Endothelial cell of umbilical vein (primary cell): Measurements from ENCODE around the gene GPR37L1. TPM values are rescaled to one million over a fixed set of nuclear protein-coding genes. Genes with fewer than 3 reads are reported as not detected.

Experiments
- BruUV-seq: library from RNA; stranded (reverse); fragments of 400-500 nt; replicated peaks from 2 replicates; lab custom pipeline; 2021; lab: Mats Ljungman, UMichigan
- CTCF ChIA-PET: fragments of 300-600, 350-600 bp; sonication (Branson Sonifier 250); formaldehyde crosslinking; loops from one replicate; lab custom pipeline; 2021; ENCODE audit warnings: antibody characterized with exemption, inconsistent platforms; lab: Charles Lee
- POLR2A ChIA-PET: fragments of 300-600, 350-600 bp; sonication (Branson Sonifier 250); formaldehyde crosslinking; loops from one replicate; lab custom pipeline; 2021; ENCODE audit warnings: antibody characterized with exemption, inconsistent platforms; lab: Charles Lee
- DNase-seq: peaks from one replicate; pipeline ENCODE4 v3.0.0-alpha.2; 2011; ENCODE audit warnings: low read depth, low spot score
- FAIRE-seq: peaks from 2 replicates; lab custom pipeline; 2011; peaks lifted over from hg19 to GRCh38; lab: Jason Lieb, UNC
- H2AFZ ChIP-seq: 2 replicates; pipeline ENCODE4 v1.6.0; 2012; ENCODE audit warnings: low read depth, low read length, control low read depth, inconsistent platforms
- H3K27ac ChIP-seq: 2 replicates; pipeline ENCODE4 v1.5.1; 2011; ENCODE audit warnings: low read depth, mild to moderate bottlenecking, control low read depth, low read length, moderate library complexity; ENCODE audit not compliant: insufficient read depth
- H3K27me3 ChIP-seq, 2 experiments: 2 replicates each; pipeline versions ENCODE4 v1.6.0 to v1.6.1; 2011; ENCODE audit warnings: low read length in 2 of 2, mixed read lengths in 1 of 2; ENCODE audit not compliant: control insufficient read depth in 2 of 2, insufficient read depth in 2 of 2
- H3K36me3 ChIP-seq, 2 experiments: 2 replicates in 1 of 2; 3 replicates in 1 of 2; pipeline ENCODE4 v1.5.1; 2011; ENCODE audit warnings: low read length in 2 of 2, mild to moderate bottlenecking in 1 of 2, moderate library complexity in 1 of 2; ENCODE audit not compliant: control insufficient read depth in 2 of 2, insufficient read depth in 2 of 2; ENCODE audit errors: extremely low read depth in 1 of 2
- H3K4me1 ChIP-seq: 3 replicates; pipeline ENCODE4 v1.5.1; 2011; ENCODE audit warnings: mild to moderate bottlenecking, low read length; ENCODE audit not compliant: control insufficient read depth, insufficient read depth; ENCODE audit errors: extremely low read depth
- H3K4me2 ChIP-seq: 2 replicates; pipeline ENCODE4 v1.6.1; 2011; ENCODE audit warnings: low read length, control low read depth, mixed read lengths; ENCODE audit not compliant: insufficient read depth
- H3K4me3 ChIP-seq, 3 experiments: fragments of 200-600 bp in 1 of 3; sonication (generic), shearing (Covaris generic) in 1 of 3; replicated peaks in 1 of 3; 2 replicates each; pipeline ENCODE4 v1.5.1; 2011 to 2016; ENCODE audit warnings: control low read depth in 3 of 3, low read length in 3 of 3, mild to moderate bottlenecking in 2 of 3, inconsistent platforms in 1 of 3, low read depth in 1 of 3, moderate library complexity in 1 of 3; ENCODE audit not compliant: insufficient read depth in 1 of 3
- H3K79me2 ChIP-seq: 2 replicates; pipeline ENCODE4 v1.6.0; 2012; ENCODE audit warnings: low read length, inconsistent platforms; ENCODE audit not compliant: control insufficient read depth, insufficient read depth
- H3K9ac ChIP-seq: replicated peaks from 2 replicates; pipeline ENCODE3; 2011; ENCODE audit warnings: low read length, control low read depth; ENCODE audit not compliant: insufficient read depth; ENCODE audit errors: extremely low read depth
- H3K9me1 ChIP-seq: replicated peaks from 3 replicates; pipeline ENCODE4 v1.6.0; 2011; ENCODE audit warnings: mild to moderate bottlenecking, low read length; ENCODE audit not compliant: control insufficient read depth, insufficient read depth; ENCODE audit errors: extremely low read depth
- H3K9me3 ChIP-seq: replicated peaks from 2 replicates; pipeline ENCODE4 v1.5.1; 2012; ENCODE audit warnings: low read length, inconsistent platforms; ENCODE audit not compliant: control insufficient read depth, insufficient read depth
- H4K20me1 ChIP-seq: replicated peaks from 2 replicates; pipeline ENCODE3; 2011; ENCODE audit warnings: mild to moderate bottlenecking, low read length; ENCODE audit not compliant: control insufficient read depth, insufficient read depth; ENCODE audit errors: extremely low read depth
- EZH2 ChIP-seq: IDR thresholded peaks from 2 replicates; pipeline ENCODE4 v1.6.1; 2012; ENCODE audit warnings: borderline replicate concordance, low read depth, mild to moderate bottlenecking, moderate library complexity, low read length, inconsistent platforms; ENCODE audit not compliant: severe bottlenecking
- FOS ChIP-seq: IDR thresholded peaks from 2 replicates; pipeline ENCODE4 v1.6.1; 2011; ENCODE audit warnings: mild to moderate bottlenecking, low read length, moderate library complexity, borderline replicate concordance; ENCODE audit not compliant: insufficient read depth
- GATA2 ChIP-seq: IDR thresholded peaks from 2 replicates; pipeline ENCODE4 v1.7.0; 2011; ENCODE audit warnings: low read depth, mild to moderate bottlenecking, moderate library complexity, mixed read lengths, low read length; ENCODE audit not compliant: insufficient read length, insufficient read depth
- JUN ChIP-seq: IDR thresholded peaks from 2 replicates; pipeline ENCODE4 v1.6.1; 2011; ENCODE audit warnings: borderline replicate concordance, low read depth; ENCODE audit not compliant: insufficient read length, insufficient read depth
- MYC ChIP-seq: IDR thresholded peaks from one replicate; pipeline ENCODE4 v1.6.1; 2011; ENCODE audit warnings: mild to moderate bottlenecking, low read depth, low read length
- POLR2A ChIP-seq: IDR thresholded peaks from 2 replicates; pipeline ENCODE4 v1.6.1; 2012; ENCODE audit warnings: low read depth, mild to moderate bottlenecking, control low read depth, low read length
- POLR2AphosphoS5 ChIP-seq: IDR thresholded peaks from 2 replicates; pipeline ENCODE4 v1.6.1; 2012; ENCODE audit warnings: low read depth, mild to moderate bottlenecking, control low read depth, low read length, moderate library complexity; ENCODE audit not compliant: insufficient read depth
- dilution Hi-C: fragments of 300-500 bp; cut with MboI; formaldehyde crosslinking; loops from one replicate; pipeline ENCODE4 v1.15.0; 2019; ENCODE audit warnings: low sequenced_read_pairs; ENCODE audit not compliant: extremely low pct_ligation_motif_present
- intact Hi-C: fragments of 100-400 bp; cut with micrococcal nuclease; formaldehyde crosslinking; loops from one replicate; pipeline ENCODE4 v1.10.0; 2022
- polyA plus RNA-seq, 4 experiments: library from polyadenylated mRNA; depleted of rRNA in 3 of 4; stranded (reverse) in 3 of 4; unstranded in 1 of 4; fragments of >200 nt; gene quantifications; 2 replicates each; pipeline versions ENCODE4 v1.2.1 to v1.2.3, GENCODE V29; 2011 to 2012; ENCODE audit warnings: missing spikeins in 1 of 4
- total RNA-seq: library from RNA; stranded (reverse); gene quantifications from 2 replicates; pipeline ENCODE4 v1.2.3, GENCODE V29; 2021
- TF ChIP-seq, protein P1 (sequence below): IDR thresholded peaks from 2 replicates; pipeline ENCODE4 v1.6.1; 2011; ENCODE audit not compliant: insufficient read depth, insufficient read length
- TF ChIP-seq, protein P2 (sequence below), 2 donors: IDR thresholded peaks; 1 replicate in 1 of 2; 2 replicates in 1 of 2; pipeline ENCODE4 v1.5.1; 2011; ENCODE audit warnings: low read length in 2 of 2, mild to moderate bottlenecking in 2 of 2, moderate library complexity in 2 of 2, control low read depth in 1 of 2, inconsistent platforms in 1 of 2, low read depth in 1 of 2; ENCODE audit not compliant: insufficient read depth in 1 of 2; ENCODE audit errors: extremely low read depth in 1 of 2

The GPR37L1 gene
- total and polyA plus RNA-seq, 2 donors (not counting 3 experiments of a cell fraction or from before 2014, with no cell fraction given) = not detected

DNA sequence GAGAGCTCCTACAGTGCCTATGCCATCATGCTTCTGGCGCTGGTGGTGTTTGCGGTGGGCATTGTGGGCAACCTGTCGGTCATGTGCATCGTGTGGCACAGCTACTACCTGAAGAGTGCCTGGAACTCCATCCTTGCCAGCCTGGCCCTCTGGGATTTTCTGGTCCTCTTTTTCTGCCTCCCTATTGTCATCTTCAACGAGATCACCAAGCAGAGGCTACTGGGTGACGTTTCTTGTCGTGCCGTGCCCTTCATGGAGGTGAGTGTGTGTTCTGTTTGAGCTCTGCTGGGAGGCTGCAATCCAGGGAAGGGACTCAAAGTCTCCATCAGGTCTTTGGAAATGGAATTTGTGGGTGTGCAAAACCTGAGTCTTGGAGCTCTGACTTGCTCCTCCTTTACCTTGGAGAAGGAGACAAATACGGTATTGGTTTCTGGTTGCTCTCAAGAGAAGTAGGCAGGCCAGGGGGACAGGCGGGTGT, 658 bp downstream of the GPR37L1 start:
- FAIRE-seq = no peak
- Histone ChIP-seq H3K79me2 (no peaks in the 10 kb centered on the region), H3K4me2 (no peak overlapping the region), H3K9me1 (no peaks in the 10 kb centered on the region), H3K9ac (no peak overlapping the region), H4K20me1 (no peaks in the 10 kb centered on the region), H3K4me3 (no peak overlapping the region), H2AFZ (no peak overlapping the region), H3K9me3 (no peaks in the 10 kb centered on the region), H3K36me3 (no peaks in the 10 kb centered on the region), H3K4me1 (no peaks in the 10 kb centered on the region), H3K27me3 (peaks cover 4 to 10% of the 10 kb centered on the region in 2 experiments), H3K27ac (no peak overlapping the region)
- no TSS peak for BruUV-seq
- dilution Hi-C loops (no loop called here), intact Hi-C loops (no loop called here)
- DNase-seq = no peak
- POLR2A ChIA-PET = no interaction called here
- CTCF ChIA-PET = interaction anchor here (1.3 to 7.2 kb wide), 7 partner anchors 8 to 228 kb away, joined by 3 to 102 read pairs (median 4); partner anchors contain the start of gene ELF3
- TF ChIP-seq GATA2 (no peak), EZH2 (no peak), FOS (no peak), POLR2AphosphoS5 (no peak), POLR2A (no peak), JUN (no peak), MYC (no peak)
- TF ChIP-seq, protein P1, sequence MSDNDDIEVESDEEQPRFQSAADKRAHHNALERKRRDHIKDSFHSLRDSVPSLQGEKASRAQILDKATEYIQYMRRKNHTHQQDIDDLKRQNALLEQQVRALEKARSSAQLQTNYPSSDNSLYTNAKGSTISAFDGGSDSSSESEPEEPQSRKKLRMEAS = no peak
- TF ChIP-seq, protein P2, sequence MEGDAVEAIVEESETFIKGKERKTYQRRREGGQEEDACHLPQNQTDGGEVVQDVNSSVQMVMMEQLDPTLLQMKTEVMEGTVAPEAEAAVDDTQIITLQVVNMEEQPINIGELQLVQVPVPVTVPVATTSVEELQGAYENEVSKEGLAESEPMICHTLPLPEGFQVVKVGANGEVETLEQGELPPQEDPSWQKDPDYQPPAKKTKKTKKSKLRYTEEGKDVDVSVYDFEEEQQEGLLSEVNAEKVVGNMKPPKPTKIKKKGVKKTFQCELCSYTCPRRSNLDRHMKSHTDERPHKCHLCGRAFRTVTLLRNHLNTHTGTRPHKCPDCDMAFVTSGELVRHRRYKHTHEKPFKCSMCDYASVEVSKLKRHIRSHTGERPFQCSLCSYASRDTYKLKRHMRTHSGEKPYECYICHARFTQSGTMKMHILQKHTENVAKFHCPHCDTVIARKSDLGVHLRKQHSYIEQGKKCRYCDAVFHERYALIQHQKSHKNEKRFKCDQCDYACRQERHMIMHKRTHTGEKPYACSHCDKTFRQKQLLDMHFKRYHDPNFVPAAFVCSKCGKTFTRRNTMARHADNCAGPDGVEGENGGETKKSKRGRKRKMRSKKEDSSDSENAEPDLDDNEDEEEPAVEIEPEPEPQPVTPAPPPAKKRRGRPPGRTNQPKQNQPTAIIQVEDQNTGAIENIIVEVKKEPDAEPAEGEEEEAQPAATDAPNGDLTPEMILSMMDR (IDR thresholded peaks at IDR 0.05; ENCODE audit: extremely low read depth in 1 of 2, insufficient read depth in 1 of 2, low read depth in 1 of 2, low read length in 2 of 2) = no peak
